Measurements from ENCODE around the gene GNA12.
A peak's percentile ranks its signal among the peaks of the same experiment; 100 is the strongest.

The GNA12 gene

DNA sequence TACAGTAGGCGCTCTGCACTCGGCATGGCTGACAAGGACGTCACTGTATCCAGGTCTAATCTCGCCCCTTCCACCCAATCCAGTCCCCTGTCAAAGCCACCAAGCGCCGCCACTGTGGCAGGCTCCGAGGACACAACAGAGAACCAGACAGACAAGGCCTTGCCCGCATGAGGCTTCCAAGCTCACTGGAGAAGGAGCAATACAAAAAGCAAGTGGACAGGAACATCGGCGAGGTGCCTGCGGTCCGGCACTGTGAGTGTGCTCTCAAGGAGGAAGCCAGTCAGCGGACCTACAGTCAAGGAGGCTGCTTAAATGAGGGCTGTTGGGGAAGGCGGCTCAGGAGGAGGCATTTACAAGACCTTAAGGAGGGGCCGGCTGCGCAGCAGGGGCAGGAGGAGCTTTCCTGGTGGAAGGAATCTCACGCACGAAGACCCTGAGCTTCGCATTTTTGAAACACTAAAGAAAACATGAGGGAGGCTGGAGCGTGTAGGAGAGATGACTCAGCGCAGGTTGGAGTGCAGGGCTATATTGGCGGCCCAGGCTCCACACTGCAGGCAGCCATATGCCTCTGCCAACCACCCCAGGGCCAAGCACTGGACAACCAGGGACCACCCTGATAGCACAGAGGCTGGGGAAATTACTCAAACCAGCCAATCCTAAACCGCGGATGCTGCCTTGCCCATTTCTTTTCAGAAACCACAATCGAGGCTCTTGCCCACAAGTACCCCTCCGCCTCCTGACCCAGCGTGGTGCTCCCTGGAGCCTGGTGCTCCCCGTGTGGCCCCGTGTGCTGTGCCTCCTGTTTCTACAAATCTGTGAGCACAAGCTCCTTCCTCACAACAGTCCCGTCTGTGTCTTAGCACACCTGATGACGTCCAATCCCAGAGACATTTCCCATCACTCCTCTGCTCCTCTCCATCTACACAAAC lies 28.9 kb downstream of the GNA12 start:
- FAIRE-seq: peak; percentile 54

DNA sequence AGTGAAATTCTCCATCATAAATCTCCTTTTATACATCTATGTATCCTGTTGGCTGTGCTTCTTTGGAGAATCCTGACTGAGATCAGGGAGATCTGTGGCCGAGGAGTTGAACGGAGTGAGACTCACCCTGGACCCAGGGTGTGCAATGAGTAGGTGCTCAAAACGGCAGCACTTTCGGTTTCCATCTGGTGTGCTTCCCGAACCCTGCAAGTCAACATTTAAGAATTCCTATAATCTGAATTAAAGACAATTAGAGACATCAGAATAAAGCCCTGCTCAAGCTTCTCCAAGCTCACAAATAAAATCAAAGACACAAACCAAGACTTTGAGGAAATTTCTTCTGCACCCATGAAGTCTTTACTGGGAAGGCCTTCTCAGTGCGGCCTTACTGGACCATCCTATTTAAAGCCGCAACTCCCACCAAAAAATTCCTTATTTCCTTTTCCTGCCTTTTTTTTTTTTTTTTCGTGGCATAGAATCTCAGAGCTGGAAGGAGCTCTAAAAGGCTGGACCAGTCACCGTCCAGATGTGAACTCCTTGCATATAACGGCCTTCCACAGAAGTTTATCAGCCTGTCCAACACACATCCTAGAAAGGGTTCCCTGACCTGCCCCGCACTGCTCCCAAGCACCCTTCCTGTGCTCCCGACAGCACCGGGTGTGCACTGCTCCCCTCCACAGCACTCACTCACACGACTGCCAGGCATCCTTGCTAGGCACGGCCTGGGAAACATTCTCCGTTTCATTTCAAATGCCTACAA lies 29.7 kb downstream of the GNA12 start:
- no peak for FAIRE-seq

DNA sequence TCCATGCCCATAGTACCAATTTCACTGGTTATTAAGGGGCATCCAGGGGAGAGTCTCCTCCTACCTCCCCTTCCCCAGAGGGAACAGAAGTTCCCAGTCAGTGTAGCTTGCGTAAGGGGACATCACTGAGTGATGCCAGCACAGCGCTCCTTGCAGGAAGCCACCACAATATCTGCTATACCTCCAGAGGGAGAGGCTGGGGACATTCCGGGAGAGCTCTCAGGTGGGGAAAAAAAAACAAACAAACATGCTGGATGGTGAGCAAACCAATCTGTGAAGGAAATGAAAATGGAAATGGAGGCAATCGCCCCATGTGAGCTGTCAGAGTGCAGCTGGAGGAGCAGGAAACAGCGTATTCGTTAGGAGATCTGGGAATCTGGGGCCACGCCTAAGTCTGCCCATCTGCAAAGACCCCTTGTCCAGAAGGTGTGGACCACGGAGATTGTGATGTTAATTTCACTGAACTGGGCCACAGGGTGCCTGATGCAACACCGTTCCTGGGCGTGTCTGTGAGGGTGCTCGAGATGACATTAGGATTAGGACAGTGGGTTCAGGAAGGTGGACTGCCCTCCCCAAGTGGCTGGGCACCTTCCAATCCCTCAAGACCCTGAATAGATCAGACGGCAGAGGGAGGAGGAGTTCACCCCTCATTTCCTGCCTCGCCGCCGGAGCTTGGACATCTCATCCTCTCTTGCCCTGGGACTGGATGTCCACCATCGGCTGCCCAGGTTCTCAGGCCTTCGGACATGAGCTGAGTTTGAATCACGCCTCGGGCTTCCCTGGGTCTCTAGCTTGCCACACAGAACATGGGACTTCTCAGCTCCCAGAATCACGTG lies 30.5 kb downstream of the GNA12 start:
- FAIRE-seq: no peak

- no peak for FAIRE-seq
These were observed 31.3 kb downstream of the GNA12 start for GRCh38 chr7:2812831-2813230.

DNA sequence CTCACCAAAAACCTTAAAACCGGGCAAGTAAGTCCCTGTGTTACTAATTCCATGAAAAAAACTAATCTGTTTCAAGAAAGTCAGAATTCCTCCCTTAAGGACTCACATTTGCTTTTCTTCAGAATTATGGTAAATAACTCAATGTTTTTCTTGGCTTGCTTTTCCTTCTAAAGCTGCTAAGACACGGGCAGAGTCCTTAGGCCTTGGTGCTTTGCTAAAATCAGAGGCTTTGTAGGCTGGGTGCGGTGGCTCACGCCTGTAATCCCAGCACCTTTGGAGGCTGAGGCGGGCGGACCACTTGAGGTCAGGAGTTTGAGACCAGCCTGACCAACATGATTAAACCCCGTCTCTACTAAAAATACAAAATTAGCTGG lies 32.0 kb downstream of the GNA12 start:
- no peak for FAIRE-seq

DNA sequence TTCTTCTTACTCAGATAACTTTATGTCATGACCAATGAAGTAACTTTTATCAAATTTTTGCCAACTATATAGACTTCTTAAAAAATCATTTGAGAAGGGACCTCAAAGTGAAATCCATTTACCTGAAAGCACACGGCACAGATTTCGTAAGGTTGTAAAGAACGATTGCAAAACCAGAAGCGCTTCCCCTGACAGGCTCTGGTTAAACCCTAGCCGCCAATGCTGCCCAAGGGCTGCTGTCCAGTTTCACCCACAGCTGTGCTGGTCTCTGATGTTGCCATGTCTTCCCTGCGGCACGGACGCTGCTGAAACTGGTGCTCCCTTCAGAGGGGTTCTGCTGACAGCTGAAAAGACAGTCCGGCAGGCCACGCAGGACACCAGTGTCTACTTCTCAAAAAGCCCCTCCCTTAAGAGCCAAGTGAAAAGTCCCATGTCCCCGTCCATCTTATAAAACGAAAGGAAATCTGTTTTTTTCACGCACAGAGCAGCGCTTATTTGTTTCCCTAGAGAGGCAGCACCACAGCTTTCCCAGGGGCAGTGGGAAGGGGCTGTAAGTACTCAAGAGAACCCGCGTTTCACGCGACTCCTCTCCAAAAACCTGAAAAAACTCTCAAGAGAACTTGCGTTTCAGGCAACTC lies 32.5 kb downstream of the GNA12 start:
- no peak for FAIRE-seq

DNA sequence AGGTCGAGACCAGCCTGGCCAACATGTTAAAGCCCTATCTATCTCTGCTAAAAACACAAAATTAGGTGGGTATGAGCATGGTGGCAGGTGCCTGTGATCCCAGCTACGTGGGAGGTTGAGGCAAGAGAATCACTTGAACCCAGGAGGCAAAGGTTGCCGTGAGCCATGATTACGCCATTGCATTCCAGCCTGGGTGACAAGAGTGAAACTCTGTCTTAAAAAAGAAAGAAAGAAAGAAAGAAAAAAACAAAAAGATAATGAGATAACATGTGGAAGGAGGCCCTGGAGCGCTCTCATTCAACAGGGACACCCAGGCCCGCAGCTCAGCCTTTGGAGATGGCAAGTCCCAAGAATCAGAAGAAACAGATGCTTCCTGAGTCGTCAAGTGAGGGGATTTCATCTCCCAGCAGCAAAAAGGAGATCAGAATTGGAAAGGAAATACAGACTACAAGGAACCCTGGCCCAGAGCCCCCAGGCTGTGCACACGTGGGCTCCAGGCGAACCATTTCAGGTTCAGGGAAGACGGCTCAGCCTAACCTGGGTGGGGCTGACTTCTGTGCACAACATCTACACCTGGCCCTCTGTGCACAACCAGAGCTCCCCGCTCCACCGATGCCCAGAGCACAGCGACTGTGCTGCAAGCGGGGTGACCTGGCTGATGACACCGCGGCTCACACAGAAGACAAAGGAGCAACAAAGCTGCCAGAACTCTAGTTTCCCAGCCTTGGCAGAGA lies 33.3 kb downstream of the GNA12 start:
- FAIRE-seq: no peak

- FAIRE-seq: no peak
These were observed 34.0 kb downstream of the GNA12 start for GRCh38 chr7:2809903-2810625.

DNA sequence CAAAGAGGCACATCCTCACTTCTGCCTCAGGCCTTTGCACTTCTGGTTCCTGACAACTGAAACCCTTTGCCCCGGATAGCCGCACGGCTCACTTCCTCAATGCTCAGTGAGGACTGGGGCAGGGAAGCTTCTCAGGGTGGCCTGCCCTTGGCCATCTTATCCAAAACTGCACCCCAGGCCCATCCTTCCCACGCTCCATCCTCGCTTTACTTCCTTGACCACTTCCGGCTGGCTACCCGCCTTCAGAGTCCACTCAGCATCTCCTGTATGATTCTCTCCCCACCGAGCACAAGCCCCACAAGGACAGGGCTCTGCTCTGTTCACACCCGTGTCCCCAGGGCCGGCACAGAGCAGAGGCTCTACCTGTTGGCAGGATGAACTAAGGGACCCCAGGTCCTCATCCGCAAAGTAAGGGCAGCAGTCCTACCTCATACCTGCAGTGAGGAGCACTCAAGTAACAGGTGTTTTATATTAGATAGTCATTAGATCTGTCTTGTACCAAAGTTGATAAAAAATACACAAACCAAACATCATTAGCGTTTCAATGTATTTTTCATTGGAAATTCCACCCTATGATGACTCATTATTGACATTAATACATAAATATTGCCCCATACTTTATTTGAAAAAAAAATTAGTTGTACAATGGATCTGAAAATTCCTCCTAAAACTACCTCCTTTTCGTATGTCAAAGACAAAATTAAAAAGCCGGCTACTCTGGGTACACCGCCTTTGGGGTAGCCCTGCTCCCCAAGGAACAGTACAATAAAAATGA lies 35.0 kb downstream of the GNA12 start:
- FAIRE-seq: no peak

DNA sequence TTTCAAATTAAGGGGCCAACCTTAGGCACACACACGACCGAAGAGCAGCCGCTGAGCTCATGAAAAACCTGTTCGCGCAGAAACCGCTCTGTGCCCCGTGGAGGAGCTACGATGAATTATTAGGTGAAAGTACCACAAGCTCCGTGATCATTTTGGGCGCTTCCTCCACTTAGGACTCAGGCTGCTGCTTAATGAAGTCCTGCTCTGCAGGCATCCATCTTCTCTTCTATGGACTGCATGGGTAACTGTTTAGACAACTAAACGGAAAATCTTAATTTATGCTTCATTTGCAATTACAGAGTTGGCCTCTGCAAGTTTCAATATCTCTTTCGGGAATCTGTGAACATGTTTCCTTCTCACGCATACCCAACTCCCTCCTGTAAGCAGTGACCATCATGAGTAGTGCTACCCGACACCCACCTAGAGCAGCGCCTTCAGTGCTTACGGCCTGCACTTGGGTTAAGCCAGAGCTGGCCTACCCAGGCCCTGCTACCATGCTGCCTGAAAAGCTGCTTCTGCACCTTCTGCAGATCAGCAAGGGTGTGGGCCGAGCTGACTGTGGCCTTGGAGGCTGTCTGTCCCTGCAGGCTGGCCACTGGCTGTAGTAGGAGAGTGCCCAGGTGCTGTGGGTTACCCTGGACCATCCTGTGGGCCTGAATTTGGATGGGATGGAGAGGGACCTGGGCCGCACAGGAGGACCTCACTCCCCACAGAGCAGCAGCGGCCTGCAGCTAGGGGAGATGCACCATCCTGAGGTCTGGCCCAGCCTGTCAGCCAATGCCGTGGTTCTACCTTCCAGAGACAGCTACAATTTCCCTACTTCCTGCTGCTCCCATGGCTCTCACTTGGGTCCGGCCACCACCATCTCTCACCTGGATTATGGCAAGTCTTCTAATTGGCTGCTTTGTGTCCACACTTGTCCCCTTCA lies 36.0 kb downstream of the GNA12 start:
- no peak for FAIRE-seq

GRCh38 chr7:2807460-2807844 lies 36.7 kb downstream of the GNA12 start:
- FAIRE-seq: no peak

DNA sequence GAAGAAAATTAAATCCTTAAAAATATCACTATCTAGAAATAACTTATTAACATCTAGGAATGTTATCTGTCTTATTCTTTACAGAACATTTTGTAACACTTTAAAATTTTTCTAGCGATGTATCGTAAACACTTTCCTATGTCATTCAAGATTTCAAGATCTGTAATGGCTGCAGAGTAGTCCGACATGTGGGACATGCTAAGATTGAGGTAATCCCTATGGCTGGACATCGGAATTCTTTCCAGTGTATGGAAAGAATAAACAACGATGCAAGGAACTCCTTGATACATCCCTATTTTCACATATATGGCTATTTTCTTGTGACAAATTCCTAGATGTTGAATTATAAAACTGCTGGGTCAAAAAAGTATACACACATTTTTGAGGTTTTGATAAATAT lies 37.5 kb downstream of the GNA12 start:
- FAIRE-seq: no peak

DNA sequence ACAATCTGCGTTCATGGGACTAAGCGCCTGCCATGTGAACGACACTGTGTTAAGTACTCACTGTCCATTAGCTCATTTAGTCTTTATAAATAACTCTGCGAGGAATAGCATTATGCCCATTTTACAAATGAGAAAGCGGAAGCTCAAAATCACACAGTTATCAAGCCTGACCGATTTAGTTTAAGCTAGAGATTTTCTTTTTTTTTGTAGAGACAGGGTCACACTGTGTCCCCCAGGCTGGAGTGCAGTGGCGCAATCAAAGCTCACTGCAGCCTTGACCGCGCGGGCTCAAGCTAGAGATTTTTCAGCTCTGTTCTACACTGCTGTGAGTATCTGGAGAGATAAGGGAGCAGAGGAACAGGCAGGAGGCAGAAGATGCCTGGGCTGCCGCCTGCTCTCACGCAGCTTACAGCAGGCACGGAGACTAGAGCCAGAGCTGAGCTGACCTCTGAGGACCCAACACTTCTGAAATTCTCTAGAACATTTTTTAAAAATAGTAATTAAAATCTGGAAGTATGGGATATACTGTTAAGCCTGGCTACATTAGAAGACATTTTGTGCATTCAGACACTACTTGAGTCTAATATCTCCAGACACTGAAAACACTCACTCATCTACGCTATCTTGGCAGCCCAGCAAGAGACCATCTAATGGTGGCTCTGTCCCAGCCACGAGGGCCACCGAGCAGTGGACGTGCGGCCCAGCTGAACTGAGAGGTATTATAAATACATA lies 38.7 kb downstream of the GNA12 start:
- no peak for FAIRE-seq

- FAIRE-seq: no peak
These were observed 39.8 kb downstream of the GNA12 start for GRCh38 chr7:2804227-2804763.

GRCh38 chr7:2803755-2804154 lies 40.4 kb downstream of the GNA12 start:
- no peak for FAIRE-seq

DNA sequence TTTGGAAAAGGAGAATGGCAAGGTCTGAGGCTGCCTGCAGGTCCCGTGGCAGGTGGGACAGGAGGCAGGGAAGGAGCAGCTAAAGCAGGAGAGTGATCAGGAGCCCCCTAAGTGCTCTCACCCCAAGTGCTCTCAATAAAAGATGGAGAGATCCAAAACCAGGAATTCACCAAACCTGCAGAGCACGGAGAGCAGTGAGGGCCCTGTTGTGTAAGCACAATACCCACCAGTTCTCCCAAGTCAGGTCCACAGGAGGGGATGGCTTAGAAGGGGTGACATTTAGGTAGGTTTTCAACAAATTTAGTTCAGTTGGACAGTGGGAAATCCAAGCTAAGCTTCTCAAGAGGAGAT lies 40.8 kb downstream of the GNA12 start:
- FAIRE-seq: no peak

DNA sequence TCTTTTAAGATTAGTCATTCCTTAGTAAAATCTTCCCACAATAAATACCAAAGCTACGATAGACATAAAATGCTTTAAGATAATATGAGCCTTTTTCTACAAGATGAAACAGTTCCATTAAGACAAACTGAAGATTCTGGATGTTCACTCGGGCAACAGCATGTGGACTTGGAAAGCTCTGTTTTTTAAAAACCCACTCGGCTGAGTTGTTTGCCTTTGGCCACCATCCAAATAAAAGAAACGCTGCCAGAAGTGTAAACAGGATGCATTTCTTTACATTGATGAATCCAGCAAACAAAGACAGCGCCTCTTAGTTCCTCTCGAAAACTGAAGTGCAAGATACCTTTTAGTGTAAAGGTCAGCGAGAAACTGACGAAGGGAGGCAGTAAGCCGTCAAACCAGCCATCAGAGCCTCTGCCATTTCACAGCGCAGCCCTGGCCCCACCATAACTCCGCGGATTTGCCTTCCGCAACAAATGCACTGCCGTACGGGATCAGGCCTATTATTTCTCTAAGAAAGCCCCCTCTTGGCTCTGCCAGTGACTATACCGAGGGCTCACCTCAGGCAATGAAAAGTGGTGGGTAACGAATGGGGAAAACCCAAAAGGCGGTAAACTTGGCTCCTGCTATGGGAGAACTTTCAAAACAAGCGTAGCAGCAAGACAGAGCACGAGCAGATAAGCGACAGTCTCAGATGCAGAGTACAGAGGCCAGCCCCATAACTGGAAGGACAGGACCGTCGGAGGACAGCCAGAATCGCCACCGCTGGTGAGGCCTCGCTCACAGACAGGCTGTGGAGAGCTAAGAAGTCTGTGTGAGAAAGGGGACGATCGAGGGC lies 41.4 kb downstream of the GNA12 start:
- no peak for FAIRE-seq

DNA sequence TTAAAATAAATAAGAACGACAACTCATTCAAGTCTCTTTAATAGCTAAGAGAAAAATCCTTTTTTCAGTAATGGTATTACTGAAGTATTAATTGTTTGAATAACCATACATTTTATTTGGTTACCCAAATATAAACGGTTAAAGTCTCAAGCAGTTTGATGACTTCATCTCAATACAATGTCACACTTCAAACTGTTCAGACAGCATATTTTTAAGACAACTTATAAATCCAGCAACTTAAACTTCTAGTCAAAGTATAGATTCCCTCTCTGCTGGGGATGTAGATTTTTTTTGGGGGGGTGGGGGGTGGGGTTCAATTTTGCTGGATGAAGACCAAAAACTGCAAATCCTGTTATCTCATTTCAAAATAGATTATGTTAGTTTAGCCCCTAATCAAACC lies 42.0 kb downstream of the GNA12 start:
- FAIRE-seq: peak; percentile 61

Data from A204.1 (cell line).